Measurements from ENCODE around the gene MYOCD.

- TF ChIP-seq CTCF (IDR thresholded peaks at IDR 0.05) (no peak), POLR2A (IDR thresholded peaks at IDR 0.05) (no peak)
These were observed 17.6 kb downstream of the MYOCD start for GRCh38 chr17:12683299-12683698.

Data from ovary (tissue), 3 donors.